Breast epithelium (tissue), 4 donors: Measurements from ENCODE around the gene CHRNB2. TPM values are rescaled to one million over a fixed set of nuclear protein-coding genes. Genes with fewer than 3 reads are reported as not detected.

Source experiments
- DNase-seq, 2 donors: peaks; one replicate each; pipeline ENCODE4 v3.0.0-alpha.2; 2019; ENCODE audit warnings: low spot score in 2 of 2
- H3K27ac ChIP-seq, 2 donors: fragments of 200-600 bp; sonication (generic) in 1 of 2; one replicate each; pipeline ENCODE4 v1.5.1; 2016 to 2019; ENCODE audit warnings: mild to moderate bottlenecking in 1 of 2
- H3K27me3 ChIP-seq, 2 donors: fragments of 200-600 bp; sonication (generic) in 1 of 2; one replicate each; pipeline versions ENCODE4 v1.5.1 to v1.6.0; 2017 to 2019; ENCODE audit warnings: control low read depth in 1 of 2, mild to moderate bottlenecking in 1 of 2
- H3K36me3 ChIP-seq: fragments of 200-600 bp; one replicate; pipeline ENCODE4 v1.5.1; 2019
- H3K4me1 ChIP-seq, 2 donors: fragments of 200-600 bp; sonication (generic); one replicate each; pipeline ENCODE4 v1.5.1; 2016 to 2019; ENCODE audit warnings: control low read depth in 1 of 2
- H3K4me3 ChIP-seq, 3 donors: fragments of 200-600 bp; sonication (generic); 1 replicate in 2 of 3; 2 replicates in 1 of 3; pipeline ENCODE4 v1.5.1; 2016 to 2019; ENCODE audit warnings: mild to moderate bottlenecking in 3 of 3, moderate library complexity in 2 of 3
- H3K9me3 ChIP-seq, 2 donors: fragments of 200-600 bp; sonication (generic) in 1 of 2; one replicate each; pipeline ENCODE4 v1.5.1; 2016 to 2019; ENCODE audit warnings: control low read depth in 1 of 2
- POLR2A ChIP-seq: fragments of 450-650 bp; IDR thresholded peaks from one replicate; pipeline ENCODE4 v1.6.1; 2016; ENCODE audit warnings: antibody characterized with exemption, mild to moderate bottlenecking, moderate library complexity
- POLR2AphosphoS5 ChIP-seq, 3 donors: sonication (generic); formaldehyde crosslinking; IDR thresholded peaks; one replicate each; pipeline ENCODE4 v1.6.1; 2017; ENCODE audit warnings: antibody characterized with exemption in 3 of 3
- intact Hi-C: fragments of 100-400 bp; cut with DNase I; formaldehyde crosslinking; loops from one replicate; pipeline ENCODE4 v1.15.1; 2023; ENCODE audit warnings: low total_unique reads
- total RNA-seq, 3 donors: library from RNA; depleted of rRNA; stranded (reverse); fragments of >200 nt; gene quantifications; one replicate each; pipeline ENCODE4 v1.1.0, GENCODE V29; 2016
- TF ChIP-seq, protein P1 (sequence below), 3 donors: fragments of 450-650 bp; IDR thresholded peaks; one replicate each; pipeline ENCODE4 v1.5.1; 2016 to 2017; ENCODE audit warnings: antibody characterized with exemption in 3 of 3, mild to moderate bottlenecking in 3 of 3, moderate library complexity in 3 of 3

Gene CHRNB2
- total RNA-seq, 3 donors from 2014 or later = 0.16 to 1.3 (median 0.73) TPM

DNA sequence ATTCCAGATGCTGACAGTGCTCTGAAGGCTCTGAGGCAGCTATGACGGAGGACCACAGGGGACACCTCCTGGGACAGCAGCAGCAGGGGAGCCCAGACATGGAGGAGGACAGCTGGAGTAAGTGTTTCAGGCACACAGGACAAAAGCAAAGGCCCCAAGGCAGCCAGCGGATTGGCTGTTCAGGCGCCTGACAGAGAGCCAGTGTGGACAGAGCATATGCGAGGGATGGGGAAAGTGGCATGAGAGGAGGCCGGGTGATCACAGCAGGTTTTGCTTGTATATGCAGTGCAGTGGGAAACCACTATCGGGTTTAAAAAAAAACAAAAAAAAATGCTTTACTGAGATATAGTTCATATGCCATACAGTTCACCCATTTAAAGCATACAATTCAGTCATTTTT lies 19.1 kb downstream of the CHRNB2 start:
- intact Hi-C loops = no loop called here
- no peaks in the 10 kb centered on the region for H3K4me1 ChIP-seq
- no peaks in the 10 kb centered on the region for H3K27me3 ChIP-seq
- DNase-seq = no peak
- no peak overlapping the region for H3K4me3 ChIP-seq
- peaks cover 59% of the 10 kb centered on the region for H3K36me3 ChIP-seq
- H3K27ac ChIP-seq = no peak overlapping the region
- TF ChIP-seq POLR2AphosphoS5 (IDR thresholded peaks at IDR 0.05) (no peak), POLR2A (no peak)
- TF ChIP-seq, protein P1, sequence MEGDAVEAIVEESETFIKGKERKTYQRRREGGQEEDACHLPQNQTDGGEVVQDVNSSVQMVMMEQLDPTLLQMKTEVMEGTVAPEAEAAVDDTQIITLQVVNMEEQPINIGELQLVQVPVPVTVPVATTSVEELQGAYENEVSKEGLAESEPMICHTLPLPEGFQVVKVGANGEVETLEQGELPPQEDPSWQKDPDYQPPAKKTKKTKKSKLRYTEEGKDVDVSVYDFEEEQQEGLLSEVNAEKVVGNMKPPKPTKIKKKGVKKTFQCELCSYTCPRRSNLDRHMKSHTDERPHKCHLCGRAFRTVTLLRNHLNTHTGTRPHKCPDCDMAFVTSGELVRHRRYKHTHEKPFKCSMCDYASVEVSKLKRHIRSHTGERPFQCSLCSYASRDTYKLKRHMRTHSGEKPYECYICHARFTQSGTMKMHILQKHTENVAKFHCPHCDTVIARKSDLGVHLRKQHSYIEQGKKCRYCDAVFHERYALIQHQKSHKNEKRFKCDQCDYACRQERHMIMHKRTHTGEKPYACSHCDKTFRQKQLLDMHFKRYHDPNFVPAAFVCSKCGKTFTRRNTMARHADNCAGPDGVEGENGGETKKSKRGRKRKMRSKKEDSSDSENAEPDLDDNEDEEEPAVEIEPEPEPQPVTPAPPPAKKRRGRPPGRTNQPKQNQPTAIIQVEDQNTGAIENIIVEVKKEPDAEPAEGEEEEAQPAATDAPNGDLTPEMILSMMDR (IDR thresholded peaks at IDR 0.05) = no peak
- H3K9me3 ChIP-seq = no peaks in the 10 kb centered on the region

GRCh38 chr1:154589780-154590179 lies 22.2 kb downstream of the CHRNB2 start:
- intact Hi-C loops = no loop called here
- Histone ChIP-seq H3K4me1 (no peaks in the 10 kb centered on the region), H3K4me3 (no peak overlapping the region), H3K27ac (no peak overlapping the region), H3K27me3 (no peaks in the 10 kb centered on the region), H3K36me3 (peaks cover 31% of the 10 kb centered on the region), H3K9me3 (no peaks in the 10 kb centered on the region)
- DNase-seq = no peak
- TF ChIP-seq POLR2A (no peak), POLR2AphosphoS5 (IDR thresholded peaks at IDR 0.05) (no peak)
- TF ChIP-seq, protein P1 (IDR thresholded peaks at IDR 0.05) = no peak

- Histone ChIP-seq H3K4me3 (no peak overlapping the region), H3K27me3 (no peaks in the 10 kb centered on the region), H3K4me1 (no peaks in the 10 kb centered on the region), H3K36me3 (peaks cover 38% of the 10 kb centered on the region), H3K9me3 (no peaks in the 10 kb centered on the region), H3K27ac (no peak overlapping the region)
- DNase-seq = no peak
- no peak for TF ChIP-seq POLR2A
- TF ChIP-seq, protein P1 (IDR thresholded peaks at IDR 0.05) = no peak
- no peak for TF ChIP-seq POLR2AphosphoS5 (IDR thresholded peaks at IDR 0.05)
- intact Hi-C loops = no loop called here
These were observed 23.2 kb downstream of the CHRNB2 start for GRCh38 chr1:154590756-154591155.

- Histone ChIP-seq H3K4me1 (no peaks in the 10 kb centered on the region), H3K9me3 (no peaks in the 10 kb centered on the region), H3K4me3 (no peak overlapping the region), H3K27me3 (no peaks in the 10 kb centered on the region), H3K27ac (no peak overlapping the region), H3K36me3 (peaks cover 42% of the 10 kb centered on the region)
- TF ChIP-seq, protein P1 (IDR thresholded peaks at IDR 0.05) = no peak
- TF ChIP-seq POLR2AphosphoS5 (IDR thresholded peaks at IDR 0.05) = no peak
- TF ChIP-seq POLR2A = no peak
- no peak for DNase-seq
- intact Hi-C loops = no loop called here
These were observed 23.6 kb downstream of the CHRNB2 start for GRCh38 chr1:154591206-154591605.

GRCh38 chr1:154593390-154593789 lies 25.8 kb downstream of the CHRNB2 start:
- H3K9me3 ChIP-seq = no peaks in the 10 kb centered on the region
- no peak overlapping the region for H3K27ac ChIP-seq
- TF ChIP-seq, protein P1 (IDR thresholded peaks at IDR 0.05) = no peak
- no peak for TF ChIP-seq POLR2AphosphoS5 (IDR thresholded peaks at IDR 0.05)
- no peak for TF ChIP-seq POLR2A
- DNase-seq = no peak
- no peaks in the 10 kb centered on the region for H3K27me3 ChIP-seq
- H3K4me1 ChIP-seq = no peaks in the 10 kb centered on the region
- no peak overlapping the region for H3K4me3 ChIP-seq
- peaks cover 47% of the 10 kb centered on the region for H3K36me3 ChIP-seq
- intact Hi-C loops = no loop called here
